NCI-H345 (cell line): ENCODE measurements around the gene SERPINB12.
A peak's percentile ranks its signal among the peaks of the same experiment; 100 is the strongest.

Source experiments
- DNase-seq: peaks from one replicate; lab custom pipeline; 2025; lab: John Stamatoyannopoulos, UW

Gene SERPINB12

GRCh38 chr18:63542069-63542468 lies at the start of gene SERPINB12:
SERPINB12 (plus strand) TSS chr18:63542369; CDS start chr18:63556160, 13,791 bp downstream.
- no peak for DNase-seq

GRCh38 chr18:63492851-63493250 lies 49.3 kb upstream of the SERPINB12 start:
- DNase-seq: no peak

- DNase-seq: no peak
Observed at GRCh38 chr18:63495675-63496074, 46.5 kb upstream of the SERPINB12 start.

GRCh38 chr18:63505566-63506335 lies 36.4 kb upstream of the SERPINB12 start:
- no peak for DNase-seq

- DNase-seq: no peak
Observed at GRCh38 chr18:63506336-63506646, 35.9 kb upstream of the SERPINB12 start.

- DNase-seq: no peak
Observed at GRCh38 chr18:63508596-63508995, 33.6 kb upstream of the SERPINB12 start.

- no peak for DNase-seq
Observed at GRCh38 chr18:63511285-63511684, 30.9 kb upstream of the SERPINB12 start.

- DNase-seq: no peak
Observed at GRCh38 chr18:63514326-63514725, 27.8 kb upstream of the SERPINB12 start.

- no peak for DNase-seq
Observed at GRCh38 chr18:63514888-63515678, 27.1 kb upstream of the SERPINB12 start.

- no peak for DNase-seq
Observed at GRCh38 chr18:63515801-63516200, 26.4 kb upstream of the SERPINB12 start.

- DNase-seq: peak; percentile 88
Observed at GRCh38 chr18:63518178-63519012, 23.8 kb upstream of the SERPINB12 start.

GRCh38 chr18:63520053-63520685 lies 22.0 kb upstream of the SERPINB12 start:
- DNase-seq: no peak

- no peak for DNase-seq
Observed at GRCh38 chr18:63523660-63524059, 18.5 kb upstream of the SERPINB12 start.

- no peak for DNase-seq
Observed at GRCh38 chr18:63527251-63527650, 14.9 kb upstream of the SERPINB12 start.

GRCh38 chr18:63528863-63529492 lies 13.2 kb upstream of the SERPINB12 start:
- DNase-seq: no peak

- no peak for DNase-seq
Observed at GRCh38 chr18:63532471-63532870, 9.7 kb upstream of the SERPINB12 start.

- no peak for DNase-seq
Observed at GRCh38 chr18:63534615-63535014, 7.6 kb upstream of the SERPINB12 start.

GRCh38 chr18:63539904-63540510 lies 2.2 kb upstream of the SERPINB12 start:
- no peak for DNase-seq

GRCh38 chr18:63544017-63544416 lies 1.8 kb downstream of the SERPINB12 start:
- no peak for DNase-seq

GRCh38 chr18:63545000-63545399 lies 2.8 kb downstream of the SERPINB12 start:
- no peak for DNase-seq

- no peak for DNase-seq
Observed at GRCh38 chr18:63550068-63550467, 7.9 kb downstream of the SERPINB12 start.
